ENCODE measurements around the gene RFTN1.
"Not testable (repeated sequence)": the region's sequence is repeated elsewhere in the genome, so short reads cannot be mapped to it uniquely, and the experiment has no call there.

The RFTN1 gene

DNA sequence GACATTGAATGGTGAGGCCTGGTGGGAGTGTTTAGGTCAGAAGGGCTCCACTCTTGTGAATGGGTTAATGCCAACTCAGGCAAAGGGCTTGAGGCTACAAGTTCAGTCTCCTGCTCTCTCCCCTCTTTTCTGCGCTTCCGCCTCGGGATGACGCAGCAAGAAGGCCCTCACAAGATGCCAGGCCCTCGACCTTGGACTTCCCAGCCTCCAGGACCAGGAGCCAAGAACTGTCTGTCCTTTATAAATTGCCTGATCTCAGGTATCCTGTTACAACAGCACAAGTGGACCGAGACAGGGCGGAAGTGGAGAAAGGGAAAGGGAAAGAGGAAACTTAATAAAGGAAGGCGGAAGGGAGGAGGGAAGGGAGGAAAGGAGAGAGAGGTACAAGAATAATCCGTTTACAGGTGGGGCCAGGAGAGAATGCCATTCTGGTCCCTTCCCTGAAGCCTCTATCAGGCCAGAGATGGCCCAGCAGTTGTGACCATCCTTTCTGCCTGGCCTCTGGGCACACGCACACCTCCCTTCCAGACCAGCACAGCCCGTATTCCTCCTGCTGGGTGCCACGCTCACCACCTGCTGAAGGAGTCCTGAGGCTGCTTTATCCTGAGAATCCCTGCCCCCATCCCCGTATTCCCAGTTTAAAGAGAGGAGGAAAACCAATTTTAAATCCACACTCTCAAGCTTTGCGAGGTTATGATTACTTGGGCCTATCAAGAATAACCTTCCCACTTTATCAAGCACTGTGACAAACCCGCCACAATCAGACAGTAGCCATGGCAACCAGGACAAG is 184.3 kb downstream of the RFTN1 start:
- DNase-seq (ENCODE audit: low read depth in 3 of 3) = no peak

DNA sequence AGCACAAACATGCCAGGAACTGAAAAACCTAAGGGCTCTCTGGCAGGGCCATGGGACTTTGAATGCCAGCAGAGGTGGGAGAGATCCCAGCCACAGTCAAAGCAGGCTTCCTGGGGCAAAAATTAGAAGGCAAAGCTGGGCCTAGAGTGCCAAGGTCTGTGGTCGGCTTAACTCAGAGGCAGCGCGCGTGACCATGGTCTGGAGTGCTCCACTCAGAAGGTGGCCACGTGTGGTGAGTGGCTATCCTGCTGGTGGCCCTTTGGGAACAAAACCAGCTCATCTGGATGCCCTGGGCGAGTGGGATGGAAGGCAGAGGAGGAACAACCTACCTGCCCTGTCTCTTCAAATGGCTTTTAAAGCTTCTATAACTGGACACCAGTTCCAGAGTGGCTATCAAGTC is 185.4 kb downstream of the RFTN1 start:
- DNase-seq (ENCODE audit: low read depth in 3 of 3) = no peak

DNA sequence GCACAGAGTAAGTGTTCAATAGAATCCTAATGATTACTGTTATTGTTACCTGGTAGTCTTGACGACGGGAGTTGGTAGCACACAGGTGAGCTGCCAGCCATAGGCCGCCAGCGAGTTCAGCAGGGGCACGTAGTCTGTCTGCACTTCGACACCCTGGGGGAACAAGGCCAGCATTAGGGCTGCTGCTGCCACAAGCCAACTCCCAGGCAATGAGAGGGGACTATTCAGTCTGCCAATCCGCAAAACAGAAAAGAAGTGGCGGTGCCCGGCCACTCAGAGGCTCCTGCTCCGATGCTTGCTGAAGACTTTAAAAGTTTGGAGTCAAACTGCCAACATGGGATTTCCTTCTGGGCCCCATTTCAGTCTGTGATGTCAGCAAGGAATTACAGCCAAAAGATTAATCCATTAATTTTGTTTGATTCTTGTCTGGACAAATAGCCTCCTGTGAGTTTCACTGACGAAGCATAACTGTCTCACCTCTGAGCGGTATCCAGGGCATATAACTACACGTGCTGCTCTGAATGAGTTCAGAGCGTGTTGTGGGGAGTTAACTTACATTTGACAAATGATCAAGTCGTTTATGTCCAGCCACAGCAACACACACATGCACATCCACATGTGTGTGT is 186.7 kb downstream of the RFTN1 start:
- no peak for DNase-seq (ENCODE audit: low read depth in 3 of 3)

DNA sequence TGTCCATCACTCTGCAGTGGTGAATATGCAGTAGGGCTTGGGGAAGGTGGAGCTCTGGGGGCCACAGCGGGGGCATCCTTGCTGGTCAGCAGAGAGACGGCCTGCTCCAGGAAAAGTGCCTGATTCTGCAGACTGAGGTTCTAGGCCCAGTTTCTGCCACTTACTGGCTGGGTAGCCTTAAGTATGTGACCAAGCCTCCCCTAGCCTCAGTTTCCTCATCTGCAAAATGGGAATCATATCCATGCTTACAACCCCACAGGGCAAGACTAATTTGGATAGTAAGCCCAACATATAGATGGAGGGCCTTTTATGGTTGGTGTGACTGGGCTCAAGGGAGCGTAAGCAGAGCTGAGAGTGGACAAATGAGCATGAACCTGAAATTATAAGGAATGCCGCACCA is 187.6 kb downstream of the RFTN1 start:
- no peak for DNase-seq (ENCODE audit: low read depth in 3 of 3)

DNA sequence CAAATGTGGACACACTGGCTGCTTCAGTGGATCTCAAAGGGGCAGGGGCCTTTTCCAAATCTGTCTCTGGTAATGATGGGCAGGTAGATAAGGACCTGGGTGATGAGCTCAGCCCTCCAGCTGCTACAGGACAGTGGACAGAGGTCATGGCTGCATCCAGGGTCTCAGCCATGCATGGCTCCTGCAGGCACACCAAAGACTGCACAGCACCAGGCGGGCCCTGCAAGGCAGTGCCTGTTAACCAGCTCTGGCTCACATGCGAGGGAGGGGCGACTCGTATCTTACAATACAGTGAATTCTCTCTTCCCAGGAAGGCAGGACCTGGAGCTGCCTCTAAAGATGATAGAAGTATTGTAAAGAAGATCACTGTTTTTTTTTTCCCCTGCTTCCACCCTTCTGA is 189.8 kb downstream of the RFTN1 start:
- DNase-seq (ENCODE audit: low read depth in 3 of 3) = no peak

DNA sequence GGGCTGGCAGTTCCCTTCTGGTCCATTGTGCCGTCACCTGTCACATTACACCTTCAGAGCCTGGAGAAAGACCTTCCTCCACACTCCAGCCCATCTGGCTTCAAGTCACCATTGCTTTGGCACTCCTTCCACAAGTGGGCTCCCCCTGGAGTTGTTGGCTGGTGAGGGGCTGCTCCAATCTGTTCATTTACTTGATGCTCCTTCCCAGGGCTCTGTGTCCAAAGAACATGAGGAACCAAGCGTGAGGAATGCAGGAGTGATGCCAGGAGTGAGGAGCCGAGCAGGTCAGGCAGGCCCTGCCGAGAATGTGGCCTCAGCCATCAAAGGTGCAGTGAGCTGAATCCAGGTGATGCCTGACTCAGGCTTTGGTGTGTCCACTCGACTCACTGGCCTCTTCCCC is 191.3 kb downstream of the RFTN1 start:
- DNase-seq (ENCODE audit: low read depth in 3 of 3) = no peak

DNA sequence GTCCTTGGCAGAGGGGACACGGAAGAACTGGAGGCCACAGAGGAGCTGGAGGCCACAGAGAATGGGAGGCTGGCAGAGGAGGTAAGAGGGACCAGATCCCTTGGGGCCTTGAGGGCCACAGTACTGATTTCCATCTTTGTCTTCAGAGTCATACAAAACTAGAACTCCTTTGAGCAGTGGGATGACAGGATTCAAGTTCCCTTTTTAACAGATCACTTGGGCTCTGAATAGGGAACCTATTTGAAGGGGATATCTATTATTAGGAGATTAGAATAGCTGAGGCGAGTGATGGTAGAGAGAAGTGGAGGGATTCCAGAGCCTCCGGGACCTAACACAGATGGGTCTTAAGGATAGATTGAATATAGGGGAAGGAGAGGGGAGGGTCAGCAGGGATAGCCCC is 192.8 kb downstream of the RFTN1 start:
- DNase-seq (ENCODE audit: low read depth in 3 of 3) = no peak

DNA sequence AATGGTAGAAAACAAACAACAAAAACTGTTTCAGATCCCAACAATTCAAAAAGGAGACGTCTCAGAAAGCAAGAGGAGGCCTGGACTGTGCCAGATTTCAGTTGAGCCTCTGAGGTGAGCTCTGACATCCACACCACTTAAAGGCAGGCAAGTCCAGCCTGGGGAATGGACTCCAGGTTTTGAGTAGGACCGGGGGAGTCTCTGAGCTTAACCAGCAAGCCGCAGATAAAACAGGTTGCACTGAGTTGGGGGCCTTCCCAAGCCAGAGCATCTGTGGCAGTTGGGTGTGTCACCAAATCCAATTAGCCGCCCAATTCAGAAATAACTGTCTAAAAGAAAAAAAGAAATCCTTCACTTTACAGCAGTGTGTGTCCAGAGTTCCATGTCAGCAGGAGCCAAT is 193.8 kb downstream of the RFTN1 start:
- DNase-seq (ENCODE audit: low read depth in 3 of 3) = no peak

DNA sequence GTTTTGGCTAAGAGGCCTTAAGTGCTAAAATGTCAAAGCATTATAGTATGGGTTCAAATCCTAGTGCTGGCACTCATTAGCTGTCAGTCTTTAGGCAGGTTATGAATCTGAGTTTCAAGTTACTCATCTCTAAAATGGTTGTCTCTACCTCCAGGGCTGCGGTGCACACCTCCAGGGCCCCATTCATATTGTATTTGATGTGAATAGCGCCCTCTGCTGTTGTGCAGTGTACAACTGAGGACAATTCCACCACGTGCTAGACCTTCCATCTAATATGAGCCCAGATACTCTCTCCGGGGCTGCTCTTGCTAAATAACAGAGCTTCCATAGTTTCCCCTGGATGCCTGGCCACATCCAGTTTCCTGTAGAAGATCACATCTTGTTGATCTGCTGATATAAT is 194.2 kb downstream of the RFTN1 start:
- DNase-seq (ENCODE audit: low read depth in 3 of 3) = peak; percentile 75 to 84 (median 82)

DNA sequence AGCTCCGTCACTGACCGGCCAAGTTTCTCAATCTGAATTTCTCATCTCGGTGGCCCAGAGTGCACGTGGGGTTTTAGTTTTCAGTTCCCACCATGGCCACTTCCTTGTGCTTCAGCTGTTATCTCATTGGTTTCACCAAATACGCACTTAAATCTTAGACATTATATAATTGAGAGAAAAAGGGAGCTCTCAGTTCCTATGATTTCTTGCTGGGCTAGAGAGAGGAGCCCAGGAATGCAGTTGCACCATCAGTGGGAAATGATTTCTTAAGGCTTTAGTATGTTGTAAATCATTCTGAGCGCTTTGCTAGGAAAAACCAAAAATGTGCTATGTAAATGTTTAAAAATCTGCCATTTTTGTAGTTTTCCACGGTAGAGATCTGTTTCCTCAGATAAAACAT is 195.3 kb downstream of the RFTN1 start:
- no peak for DNase-seq (ENCODE audit: low read depth in 3 of 3)

DNA sequence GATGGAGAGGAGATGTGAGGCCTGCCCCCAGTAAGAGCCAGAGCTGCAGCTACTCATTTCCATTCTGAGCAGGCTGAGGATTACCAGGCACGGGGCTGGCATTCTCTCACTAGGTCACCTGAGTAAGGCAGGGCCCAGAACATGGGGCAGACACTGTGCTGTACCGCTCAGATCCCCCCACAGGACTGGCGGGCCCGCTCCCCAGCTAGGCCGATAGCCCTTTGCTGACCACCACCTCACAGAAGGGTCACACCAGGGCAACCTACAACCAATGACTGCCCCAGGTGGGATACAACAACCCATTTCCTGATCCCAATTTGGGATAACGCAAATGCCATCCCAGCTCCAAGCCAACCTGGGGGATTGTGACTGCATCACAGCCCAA is 195.9 kb downstream of the RFTN1 start:
- DNase-seq (ENCODE audit: low read depth in 3 of 3) = no peak

DNA sequence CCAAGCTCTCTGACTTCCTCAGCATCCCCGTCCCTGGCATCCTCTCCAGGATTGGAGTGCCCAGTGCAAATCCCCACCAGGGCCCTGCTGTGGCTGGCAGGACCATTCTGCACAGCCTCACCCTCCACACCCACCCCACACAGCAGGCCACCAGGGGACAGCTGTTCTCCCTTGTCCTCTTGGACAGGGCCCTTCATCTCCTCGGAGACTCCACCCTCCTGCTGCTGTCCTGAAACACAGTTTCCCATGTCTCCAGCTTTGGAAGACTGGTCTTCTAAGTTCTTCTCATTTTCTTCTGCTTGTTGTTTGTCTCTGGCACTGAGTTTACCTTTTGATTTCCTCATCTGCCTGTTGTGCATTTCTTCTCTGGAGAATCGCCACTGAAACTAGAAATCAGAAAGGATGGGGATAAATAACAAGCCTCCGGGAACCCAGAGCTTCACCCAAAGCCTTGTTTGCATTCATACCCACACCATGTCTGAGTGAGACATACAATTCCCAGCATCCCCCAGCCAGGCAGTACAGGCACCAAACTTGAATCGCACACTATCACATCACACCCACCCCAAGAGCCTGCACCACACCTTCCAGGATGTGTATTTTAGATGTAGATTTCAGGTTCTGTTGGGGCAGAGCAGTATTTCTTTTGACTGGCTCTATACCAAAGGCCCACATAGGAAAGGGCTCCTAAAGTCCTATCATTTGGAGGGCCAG is 196.5 kb downstream of the RFTN1 start:
- DNase-seq (ENCODE audit: low read depth in 3 of 3) = no peak

DNA sequence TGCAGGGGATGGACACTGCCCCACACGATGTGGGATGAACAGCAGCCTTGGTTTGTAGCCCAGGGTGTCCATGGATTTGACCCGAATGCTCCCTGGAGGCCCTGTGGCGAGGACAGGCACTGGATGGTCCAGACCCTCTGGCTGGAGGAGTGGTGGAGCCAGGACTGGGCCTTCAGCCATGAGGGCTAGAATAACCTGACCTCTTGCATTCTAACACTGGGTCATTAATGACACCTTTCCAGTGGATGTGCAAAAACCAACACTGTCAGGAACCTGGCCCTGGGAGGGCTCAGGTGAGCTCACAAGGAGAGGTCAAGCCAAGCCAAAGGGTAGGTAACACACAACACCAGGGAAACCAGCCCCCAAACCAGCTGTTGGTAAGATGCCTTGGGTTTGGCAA is 197.1 kb downstream of the RFTN1 start:
- no peak for DNase-seq (ENCODE audit: low read depth in 3 of 3)

DNA sequence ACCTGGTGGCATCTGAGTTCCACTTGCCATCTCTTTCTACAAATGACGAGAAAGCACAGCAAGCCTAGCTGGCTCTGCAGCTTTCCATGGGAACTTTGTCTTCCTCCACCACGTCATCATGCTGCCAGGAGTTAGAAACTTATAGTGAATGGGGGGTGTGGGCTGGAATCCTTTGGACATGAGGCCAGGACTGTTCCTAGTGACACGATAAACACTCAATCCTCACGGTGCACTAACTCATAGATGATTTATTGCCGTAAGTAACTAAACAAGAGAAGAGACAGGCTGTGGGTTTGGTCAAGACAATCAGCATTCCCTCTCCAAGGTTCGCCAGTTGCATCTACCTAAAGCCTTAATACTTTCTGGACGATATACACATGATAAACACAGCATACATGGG is 197.9 kb downstream of the RFTN1 start:
- DNase-seq (ENCODE audit: low read depth in 3 of 3) = no peak

DNA sequence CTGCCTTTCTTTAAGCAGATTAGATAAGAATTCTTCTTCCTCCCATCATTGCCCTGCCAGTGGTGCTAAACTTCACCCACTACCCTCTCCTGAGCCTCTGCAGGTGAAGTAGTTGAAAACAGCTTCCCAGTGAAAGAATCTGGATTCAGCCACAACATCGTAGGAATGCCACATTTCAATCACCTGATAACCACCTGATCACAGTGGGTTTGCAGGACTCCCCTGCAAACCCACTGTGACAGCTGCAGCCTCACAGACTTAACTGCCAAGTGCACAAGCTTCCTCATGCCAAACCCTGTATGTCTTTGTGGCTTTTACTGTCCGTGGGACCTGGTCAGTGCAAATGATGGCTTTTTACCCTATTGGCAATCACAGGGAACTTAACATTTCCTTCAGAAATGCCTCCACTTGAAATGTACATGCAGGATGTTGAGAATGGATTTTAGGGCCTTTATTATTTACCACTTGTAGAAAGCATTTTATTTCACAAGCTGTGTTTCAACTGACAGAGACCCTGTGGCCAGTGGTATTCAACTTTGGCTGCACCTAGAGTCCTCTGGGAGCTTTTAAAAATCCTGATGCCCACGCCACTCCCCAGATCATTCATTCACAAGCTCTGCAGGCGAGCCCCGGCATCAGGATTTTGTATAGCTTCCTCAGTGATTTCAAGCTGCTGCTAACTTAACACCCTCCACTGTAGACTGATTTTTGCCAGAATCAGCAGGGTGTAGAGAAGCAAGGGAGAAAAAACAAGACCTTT is 199.4 kb downstream of the RFTN1 start:
- no peak for DNase-seq (ENCODE audit: low read depth in 3 of 3)

DNA sequence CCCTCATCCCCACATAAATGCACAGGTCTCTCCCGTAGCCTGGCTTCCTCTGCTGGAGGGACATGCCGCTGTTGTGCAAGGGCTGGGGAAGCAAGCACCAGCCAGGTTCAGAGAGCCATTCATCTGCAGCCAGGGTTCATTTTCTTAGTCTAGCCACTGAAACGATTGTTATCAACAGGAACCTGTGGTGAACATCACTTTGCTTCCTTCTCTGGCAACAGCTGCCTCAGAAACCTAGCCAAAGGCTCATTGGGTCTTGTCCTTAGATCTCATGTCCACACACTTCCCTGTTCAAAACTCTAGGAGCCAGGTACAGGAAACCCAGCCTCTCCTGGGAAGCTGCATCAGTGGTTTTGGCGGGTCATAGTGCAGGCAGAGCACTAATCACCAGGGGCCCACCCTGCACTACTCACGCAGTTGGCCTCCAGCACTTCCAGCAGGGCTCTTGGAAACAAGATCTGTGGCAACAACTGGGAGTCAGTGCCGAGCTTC is 201.5 kb downstream of the RFTN1 start:
- DNase-seq (ENCODE audit: low read depth in 3 of 3) = no peak

DNA sequence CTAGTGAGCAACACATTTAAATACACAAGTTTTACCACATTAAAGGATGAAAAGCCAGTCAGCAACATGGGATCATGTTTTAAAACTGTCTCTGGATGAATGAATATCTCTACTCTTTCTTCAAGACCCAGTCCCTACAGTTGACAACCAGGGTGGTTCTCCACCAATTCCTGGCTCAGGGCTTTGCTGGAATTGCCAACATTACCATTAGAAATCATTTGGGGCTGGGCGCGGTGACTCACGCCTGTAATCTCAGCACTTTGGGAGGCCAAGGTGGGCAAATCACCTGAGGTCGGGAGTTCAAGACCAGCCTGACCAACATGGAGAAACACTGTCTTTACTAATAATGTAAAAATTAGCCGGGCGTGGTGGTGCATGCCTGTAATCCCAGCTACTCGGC is 203.0 kb downstream of the RFTN1 start:
- not testable (repeated sequence) for DNase-seq (ENCODE audit: low read depth in 3 of 3)

DNA sequence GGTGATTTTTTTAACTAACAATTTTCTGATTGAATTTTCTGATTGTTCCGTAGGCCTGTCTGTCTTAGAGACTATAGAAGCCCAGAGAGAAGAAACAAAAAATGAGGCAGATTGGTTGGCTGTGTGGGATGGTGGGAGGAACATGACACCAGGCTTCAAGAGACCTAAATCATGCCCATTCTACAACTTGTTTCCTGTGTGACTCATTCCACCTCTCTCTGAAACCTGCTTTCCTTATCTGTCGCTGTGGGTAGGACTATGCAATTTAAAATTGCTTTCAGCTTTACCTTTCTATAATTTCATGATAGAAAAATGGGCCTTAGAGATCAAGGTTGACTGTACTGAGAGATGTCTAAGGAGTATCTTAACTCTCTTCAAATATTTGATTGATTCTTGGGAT is 203.9 kb downstream of the RFTN1 start:
- DNase-seq (ENCODE audit: low read depth in 3 of 3) = no peak

DNA sequence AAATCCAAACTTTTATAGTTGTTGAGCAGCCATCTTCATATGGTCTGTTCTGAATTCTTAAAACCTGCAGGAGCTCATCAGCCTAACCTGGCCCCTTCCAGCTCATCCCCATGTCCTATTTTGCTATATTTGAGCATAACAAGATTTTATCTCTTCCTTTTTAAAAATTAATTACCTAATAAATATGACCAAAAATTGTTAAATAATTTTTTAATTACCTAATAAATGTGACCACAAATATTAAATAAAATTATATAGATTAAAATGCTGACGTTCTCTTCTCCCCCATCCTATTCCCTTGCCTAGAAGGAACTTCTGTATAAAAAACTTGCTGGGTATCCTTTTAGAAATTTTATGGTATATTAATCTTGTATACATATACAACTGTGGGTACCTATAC is 204.8 kb downstream of the RFTN1 start:
- DNase-seq (ENCODE audit: low read depth in 3 of 3) = no peak

DNA sequence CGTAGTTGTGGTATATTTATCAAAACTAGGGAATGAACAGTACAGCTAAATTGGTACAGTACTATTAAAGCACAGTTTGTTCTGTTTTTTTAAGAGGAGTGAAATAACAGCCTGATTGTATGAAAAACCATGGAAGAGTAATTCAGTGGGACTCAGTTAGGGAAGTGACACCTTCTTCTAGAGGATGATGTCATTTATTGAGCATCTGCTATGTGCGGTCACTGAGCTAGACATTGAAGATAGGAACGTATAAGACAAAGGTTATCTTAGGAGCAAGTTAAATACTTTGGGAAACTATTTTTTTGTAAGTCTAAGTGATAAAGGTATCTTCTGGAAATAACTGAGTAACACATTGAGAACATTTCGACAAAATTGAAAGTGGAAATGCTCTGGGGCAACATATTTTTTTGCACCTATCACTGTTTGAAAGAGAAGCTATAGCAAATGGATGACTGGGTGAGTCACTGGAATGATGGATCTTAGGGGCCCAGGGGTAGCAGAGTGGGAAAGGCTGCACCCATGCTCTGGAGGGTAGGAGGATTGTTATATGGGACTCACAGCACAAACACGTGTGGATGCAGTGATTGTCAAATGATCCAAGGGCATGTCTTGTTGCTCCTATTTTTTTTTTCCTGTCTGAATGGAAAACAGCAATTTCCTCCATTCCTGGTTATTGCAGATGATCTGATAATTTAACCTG is 205.5 kb downstream of the RFTN1 start:
- no peak for DNase-seq (ENCODE audit: low read depth in 3 of 3)

DNA sequence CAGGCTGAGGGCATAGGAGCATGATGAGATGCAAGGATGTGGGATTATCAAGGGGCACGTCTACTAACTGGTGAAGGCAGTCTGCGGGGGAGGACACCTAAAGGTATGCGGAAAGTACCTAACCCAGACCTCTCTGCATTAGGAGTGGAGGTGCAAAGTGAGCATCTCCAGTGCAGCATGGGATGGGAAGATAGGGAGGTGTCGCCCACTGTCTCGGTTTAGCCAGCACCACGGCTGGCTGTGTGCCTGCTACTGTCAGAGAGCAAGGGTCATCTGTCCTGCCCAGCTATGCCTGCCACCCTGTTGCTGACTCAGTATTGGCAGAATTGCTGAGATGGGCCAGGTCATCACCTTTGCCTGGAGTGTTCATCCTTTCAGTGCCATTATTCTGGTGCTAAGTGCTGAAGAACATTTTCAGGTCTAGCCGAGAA is 208.4 kb downstream of the RFTN1 start:
- no peak for DNase-seq (ENCODE audit: low read depth in 3 of 3)
